ENCODE data around the gene GPR132.

DNA sequence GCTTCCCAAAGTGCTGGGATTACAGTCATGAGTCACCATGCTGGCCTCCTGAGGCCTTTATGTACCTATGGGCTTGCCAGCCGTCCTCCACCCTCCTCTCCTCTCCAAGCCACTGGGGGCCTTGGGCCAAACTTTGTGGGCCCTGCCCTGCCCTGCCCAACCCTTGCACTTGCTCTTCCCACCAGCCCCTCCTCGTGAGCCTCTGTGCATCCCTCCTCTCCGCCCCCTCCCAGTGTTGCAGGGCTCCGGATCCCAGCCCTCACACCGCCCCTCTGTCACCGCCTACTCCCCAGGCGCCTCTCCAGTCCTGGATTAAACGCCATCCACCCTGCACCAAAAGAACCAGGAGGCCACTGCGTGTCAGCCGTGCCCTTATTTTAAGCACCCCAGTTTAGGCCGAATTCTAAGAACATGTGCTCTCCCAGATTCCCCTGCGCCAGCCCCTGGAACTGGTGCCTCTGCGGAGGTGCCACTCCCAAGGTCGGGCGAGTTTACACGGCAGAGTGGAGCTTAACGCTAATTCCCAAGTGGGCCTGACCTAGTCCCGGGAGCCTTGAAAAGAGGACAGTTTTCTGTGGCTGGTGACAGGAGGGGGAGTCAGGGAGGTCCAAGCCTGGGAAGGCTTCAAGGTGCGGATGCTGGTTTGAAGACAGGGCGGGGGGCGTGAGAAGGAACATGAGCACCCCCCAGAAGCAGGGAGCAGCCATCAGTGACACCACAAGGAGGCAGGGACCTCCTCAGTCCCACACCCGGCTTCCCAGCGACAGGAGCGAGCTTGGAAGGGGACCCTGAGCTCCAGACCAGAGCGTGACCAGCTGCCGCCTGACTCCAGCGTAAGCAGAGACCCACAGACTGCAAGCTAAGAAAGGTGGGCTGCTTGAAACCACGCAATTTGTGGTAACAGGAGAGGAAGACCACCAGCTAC, 23.1 kb downstream of the GPR132 start:
- TF ChIP-seq, protein P1, sequence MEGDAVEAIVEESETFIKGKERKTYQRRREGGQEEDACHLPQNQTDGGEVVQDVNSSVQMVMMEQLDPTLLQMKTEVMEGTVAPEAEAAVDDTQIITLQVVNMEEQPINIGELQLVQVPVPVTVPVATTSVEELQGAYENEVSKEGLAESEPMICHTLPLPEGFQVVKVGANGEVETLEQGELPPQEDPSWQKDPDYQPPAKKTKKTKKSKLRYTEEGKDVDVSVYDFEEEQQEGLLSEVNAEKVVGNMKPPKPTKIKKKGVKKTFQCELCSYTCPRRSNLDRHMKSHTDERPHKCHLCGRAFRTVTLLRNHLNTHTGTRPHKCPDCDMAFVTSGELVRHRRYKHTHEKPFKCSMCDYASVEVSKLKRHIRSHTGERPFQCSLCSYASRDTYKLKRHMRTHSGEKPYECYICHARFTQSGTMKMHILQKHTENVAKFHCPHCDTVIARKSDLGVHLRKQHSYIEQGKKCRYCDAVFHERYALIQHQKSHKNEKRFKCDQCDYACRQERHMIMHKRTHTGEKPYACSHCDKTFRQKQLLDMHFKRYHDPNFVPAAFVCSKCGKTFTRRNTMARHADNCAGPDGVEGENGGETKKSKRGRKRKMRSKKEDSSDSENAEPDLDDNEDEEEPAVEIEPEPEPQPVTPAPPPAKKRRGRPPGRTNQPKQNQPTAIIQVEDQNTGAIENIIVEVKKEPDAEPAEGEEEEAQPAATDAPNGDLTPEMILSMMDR (IDR thresholded peaks at IDR 0.05), result no peak
- TF ChIP-seq EZH2 (IDR thresholded peaks at IDR 0.05; ENCODE audit: borderline replicate concordance, insufficient read depth, low read depth, low read length, poor library complexity, severe bottlenecking), result no peak
